CD4-positive, alpha-beta T cell treated with Interleukin-17A for 1 hour (primary cell): Measurements from ENCODE around the gene HECW1.
"Not testable (repeated sequence)": the region's sequence is repeated elsewhere in the genome, so short reads cannot be mapped to it uniquely, and the experiment has no call there.

Source experiments
- DNase-seq: peaks from one replicate; pipeline ENCODE4 v3.0.0-alpha.2; 2020

The HECW1 gene

GRCh38 chr7:43553999-43554398, 441.6 kb downstream of the HECW1 start:
- peak; percentile 5 for DNase-seq

- peak; percentile 9 for DNase-seq
Observed at GRCh38 chr7:43554423-43554822, 442.0 kb downstream of the HECW1 start.

- no peak for DNase-seq
Observed at GRCh38 chr7:43557831-43558495, 445.5 kb downstream of the HECW1 start.

- DNase-seq = no peak
Observed at GRCh38 chr7:43559171-43559945, 446.9 kb downstream of the HECW1 start.

GRCh38 chr7:43559946-43560335, 447.5 kb downstream of the HECW1 start:
- no peak for DNase-seq

- no peak for DNase-seq
Observed at GRCh38 chr7:43560742-43561330, 448.4 kb downstream of the HECW1 start.

- DNase-seq = no peak
Observed at GRCh38 chr7:43562383-43562782, 449.9 kb downstream of the HECW1 start.

- no peak for DNase-seq
Observed at GRCh38 chr7:43565786-43566185, 453.3 kb downstream of the HECW1 start.

- DNase-seq = no peak
Observed at GRCh38 chr7:43568529-43568928, 456.1 kb downstream of the HECW1 start.

GRCh38 chr7:43569424-43569823, 457.0 kb downstream of the HECW1 start:
- DNase-seq = no peak

GRCh38 chr7:43570688-43571365, 458.4 kb downstream of the HECW1 start:
- no peak for DNase-seq

- DNase-seq = peak; percentile 35
Observed at GRCh38 chr7:43572516-43573049, 460.1 kb downstream of the HECW1 start.

GRCh38 chr7:43573832-43574231, 461.4 kb downstream of the HECW1 start:
- DNase-seq = not testable (repeated sequence)

GRCh38 chr7:43575506-43575905, 463.1 kb downstream of the HECW1 start:
- DNase-seq = no peak

GRCh38 chr7:43576241-43576640, 463.8 kb downstream of the HECW1 start:
- DNase-seq = no peak

- no peak for DNase-seq
Observed at GRCh38 chr7:43577485-43577951, 465.1 kb downstream of the HECW1 start.

- peak; percentile 97 for DNase-seq
Observed at GRCh38 chr7:43582503-43583423, 470.3 kb downstream of the HECW1 start, which contains the start of gene STK17A. Gene STK17A, plus strand, starts transcription at chr7:43583108. Its CDS starts 136 bp downstream, at chr7:43583244.

GRCh38 chr7:43583424-43584194, 471.2 kb downstream of the HECW1 start:
- peak; percentile 79 for DNase-seq

- DNase-seq = peak; percentile 61
Observed at GRCh38 chr7:43584195-43584586, 471.7 kb downstream of the HECW1 start.

GRCh38 chr7:43584733-43585132, 472.3 kb downstream of the HECW1 start:
- not testable (repeated sequence) for DNase-seq

- peak; percentile 54 for DNase-seq
Observed at GRCh38 chr7:43585562-43585961, 473.1 kb downstream of the HECW1 start.
